Loucy (cell line): ENCODE data around the gene DLG2.

Source experiments
- EZH2phosphoT487 ChIP-seq: fragments of 200-600 bp; IDR thresholded peaks from 2 replicates; pipeline ENCODE4 v1.6.1; 2018; ENCODE audit warnings: antibody characterized with exemption, mild to moderate bottlenecking, moderate library complexity, borderline replicate concordance
- TF ChIP-seq, protein P1 (sequence below): fragments of 200-600 bp; sonication (generic); conservative IDR thresholded peaks from 2 replicates; pipeline ENCODE4 v1.5.1; 2014; ENCODE audit warnings: mild to moderate bottlenecking, antibody characterized with exemption, low read length

DNA sequence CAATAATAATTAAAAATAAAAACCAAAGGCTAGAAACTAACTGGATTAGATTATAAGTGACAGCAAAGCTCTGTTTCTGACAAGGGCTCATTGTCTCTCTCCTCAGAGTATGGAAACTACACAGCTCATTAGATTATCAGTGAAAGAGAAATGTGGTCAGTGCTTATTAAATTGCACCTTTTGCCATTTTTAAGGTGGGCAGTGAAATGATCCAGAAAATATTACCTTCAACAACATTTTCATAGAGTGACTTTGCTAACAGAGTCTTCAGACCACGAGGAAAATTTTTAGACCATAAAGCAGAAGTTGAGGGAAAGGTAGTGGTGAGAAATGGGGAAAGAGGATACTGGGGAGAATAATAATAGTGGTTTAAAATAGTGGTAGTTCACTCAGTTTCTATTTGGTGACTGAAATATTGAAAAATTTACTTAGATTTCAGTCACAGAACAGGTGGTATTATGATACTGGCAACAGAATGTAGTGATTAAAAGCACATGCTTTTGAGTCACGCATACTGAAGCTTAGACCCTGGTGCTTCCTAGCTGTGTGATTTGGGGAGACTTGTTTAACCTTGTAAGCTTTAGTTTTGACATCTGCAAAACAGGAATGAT, 1657.0 kb downstream of the DLG2 start:
- TF ChIP-seq, protein P1, sequence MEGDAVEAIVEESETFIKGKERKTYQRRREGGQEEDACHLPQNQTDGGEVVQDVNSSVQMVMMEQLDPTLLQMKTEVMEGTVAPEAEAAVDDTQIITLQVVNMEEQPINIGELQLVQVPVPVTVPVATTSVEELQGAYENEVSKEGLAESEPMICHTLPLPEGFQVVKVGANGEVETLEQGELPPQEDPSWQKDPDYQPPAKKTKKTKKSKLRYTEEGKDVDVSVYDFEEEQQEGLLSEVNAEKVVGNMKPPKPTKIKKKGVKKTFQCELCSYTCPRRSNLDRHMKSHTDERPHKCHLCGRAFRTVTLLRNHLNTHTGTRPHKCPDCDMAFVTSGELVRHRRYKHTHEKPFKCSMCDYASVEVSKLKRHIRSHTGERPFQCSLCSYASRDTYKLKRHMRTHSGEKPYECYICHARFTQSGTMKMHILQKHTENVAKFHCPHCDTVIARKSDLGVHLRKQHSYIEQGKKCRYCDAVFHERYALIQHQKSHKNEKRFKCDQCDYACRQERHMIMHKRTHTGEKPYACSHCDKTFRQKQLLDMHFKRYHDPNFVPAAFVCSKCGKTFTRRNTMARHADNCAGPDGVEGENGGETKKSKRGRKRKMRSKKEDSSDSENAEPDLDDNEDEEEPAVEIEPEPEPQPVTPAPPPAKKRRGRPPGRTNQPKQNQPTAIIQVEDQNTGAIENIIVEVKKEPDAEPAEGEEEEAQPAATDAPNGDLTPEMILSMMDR: no peak
- TF ChIP-seq EZH2phosphoT487: no peak
